GM12878 (cell line): ENCODE data around the gene BORCS5. TPM values are rescaled to one million over a fixed set of nuclear protein-coding genes. Genes with fewer than 3 reads are reported as not detected.

Experiments
- ATAC-seq: fragments of 200-7000 bp; cut with Tn5 transposase; 3 replicates; pipeline ENCODE4 v1.9.1; 2020; ENCODE audit warnings: mild to moderate bottlenecking, moderate library complexity
- BruUV-seq: library from RNA; stranded (reverse); fragments of 400-500 nt; replicated peaks from 2 replicates; lab custom pipeline; 2021; lab: Mats Ljungman, UMichigan
- CTCF ChIA-PET: fragments of 300-600 bp; sonication (Branson Sonifier 250); formaldehyde crosslinking; extraction: SDS; loops from one replicate; lab custom pipeline; 2021; ENCODE audit warnings: inconsistent platforms; lab: Yijun Ruan, JAX
- POLR2A ChIA-PET: fragments of 350-600 bp; formaldehyde crosslinking; extraction: SDS; loops from one replicate; lab custom pipeline; 2021; ENCODE audit warnings: inconsistent platforms; lab: Charles Lee
- RAD21 ChIA-PET: fragments of 300-600 bp; sonication (Branson Sonifier 250); formaldehyde crosslinking; loops from one replicate; lab custom pipeline; 2023; ENCODE audit warnings: antibody characterized with exemption; ENCODE audit not compliant: unreplicated experiment; lab: Charles Lee
- SMC1A ChIA-PET: fragments of 300-600 bp; sonication (Branson Sonifier 250); formaldehyde crosslinking; loops from one replicate; lab custom pipeline; 2023; ENCODE audit not compliant: unreplicated experiment, uncharacterized antibody; lab: Charles Lee
- DNase-seq: peaks from one replicate; pipeline ENCODE4 v3.0.0-alpha.2; 2011; ENCODE audit warnings: low read depth, low spot score
- FAIRE-seq: peaks from 3 replicates; lab custom pipeline; 2011; peaks lifted over from hg19 to GRCh38; lab: Jason Lieb, UNC
- H2AFZ ChIP-seq: 2 replicates; pipeline ENCODE4 v1.6.0; 2011; ENCODE audit warnings: low read depth, low read length, control low read depth; ENCODE audit not compliant: control insufficient read depth
- H3K27ac ChIP-seq: 2 replicates; pipeline ENCODE4 v1.5.1; 2011; ENCODE audit warnings: control low read depth; ENCODE audit not compliant: control insufficient read depth, insufficient read depth
- H3K27me3 ChIP-seq, 2 experiments: replicated peaks in 1 of 2; 2 replicates each; pipeline versions ENCODE4 v1.6.0 to v1.6.1; 2011; ENCODE audit warnings: low read length in 1 of 2; ENCODE audit not compliant: control insufficient read depth in 2 of 2, insufficient read depth in 2 of 2
- H3K36me3 ChIP-seq, 2 experiments: 2 replicates each; pipeline ENCODE4 v1.5.1; 2011; ENCODE audit warnings: low read length in 1 of 2; ENCODE audit not compliant: control insufficient read depth in 2 of 2, insufficient read depth in 2 of 2
- H3K4me1 ChIP-seq: 2 replicates; pipeline ENCODE4 v1.6.1; 2011; ENCODE audit warnings: mild to moderate bottlenecking, low read length, moderate library complexity, mixed read lengths; ENCODE audit not compliant: control insufficient read depth, insufficient read depth
- H3K4me2 ChIP-seq: 2 replicates; pipeline ENCODE4 v1.6.0; 2011; ENCODE audit warnings: control low read depth; ENCODE audit not compliant: control insufficient read depth, insufficient read depth
- H3K4me3 ChIP-seq: fragments of 200-600 bp; sonication (generic); 2 replicates; pipeline ENCODE4 v1.5.1; 2016
- H3K79me2 ChIP-seq: 2 replicates; pipeline ENCODE4 v1.6.0; 2011; ENCODE audit warnings: low read length; ENCODE audit not compliant: control insufficient read depth, insufficient read depth
- H3K9ac ChIP-seq: 2 replicates; pipeline ENCODE4 v1.8.0; 2011; ENCODE audit warnings: low read length, control low read depth, mixed read lengths; ENCODE audit not compliant: control insufficient read depth, insufficient read depth
- H3K9me3 ChIP-seq: replicated peaks from 3 replicates; pipeline ENCODE4 v1.5.1; 2011; ENCODE audit warnings: mild to moderate bottlenecking, low read length; ENCODE audit not compliant: control insufficient read depth, insufficient read depth
- H4K20me1 ChIP-seq: 2 replicates; pipeline ENCODE4 v1.6.0; 2011; ENCODE audit not compliant: control insufficient read depth, insufficient read depth
- DPF2 ChIP-seq: fragments of 450-650 bp; IDR thresholded peaks from 2 replicates; pipeline ENCODE4 v1.6.1; 2017; ENCODE audit warnings: mild to moderate bottlenecking
- IKZF1 ChIP-seq: fragments of 450-650 bp; conservative IDR thresholded peaks from 2 replicates; pipeline ENCODE4 v1.6.1; 2017; ENCODE audit warnings: antibody characterized with exemption, mild to moderate bottlenecking
- MEF2B ChIP-seq: fragments of 450-650 bp; IDR thresholded peaks from 2 replicates; pipeline ENCODE4 v1.6.1; 2018; ENCODE audit warnings: mild to moderate bottlenecking, moderate library complexity; ENCODE audit not compliant: partially characterized antibody, poor library complexity, severe bottlenecking
- MTA2 ChIP-seq: fragments of 450-650 bp; IDR thresholded peaks from 2 replicates; pipeline ENCODE4 v1.6.1; 2016; ENCODE audit warnings: low read depth, mild to moderate bottlenecking, moderate library complexity
- MXI1 ChIP-seq: fragments of 150-350 bp; IDR thresholded peaks from 2 replicates; pipeline ENCODE4 v1.6.1; 2011; ENCODE audit warnings: low read depth, mild to moderate bottlenecking, inconsistent platforms, low read length, improper control_type of control experiment
- NFIC ChIP-seq: IDR thresholded peaks from 2 replicates; pipeline ENCODE4 v1.6.1; 2012; ENCODE audit warnings: low read depth, mild to moderate bottlenecking, inconsistent platforms, low read length, moderate library complexity
- PKNOX1 ChIP-seq: fragments of 450-650 bp; IDR thresholded peaks from 2 replicates; pipeline ENCODE4 v1.6.1; 2016; ENCODE audit warnings: mild to moderate bottlenecking
- RB1 ChIP-seq: fragments of 450-650 bp; formaldehyde crosslinking; IDR thresholded peaks from 2 replicates; pipeline ENCODE4 v1.6.1; 2017; ENCODE audit warnings: mild to moderate bottlenecking, borderline replicate concordance
- RCOR1 ChIP-seq: conservative IDR thresholded peaks from 2 replicates; pipeline ENCODE4 v1.6.1; 2012; ENCODE audit warnings: low read depth, low read length, improper control_type of control experiment
- RFX5 ChIP-seq: IDR thresholded peaks from 2 replicates; pipeline ENCODE4 v1.6.1; 2011; ENCODE audit warnings: low read depth, low read length, improper control_type of control experiment
- SMAD1 ChIP-seq: fragments of 450-650 bp; IDR thresholded peaks from 2 replicates; pipeline ENCODE4 v1.6.1; 2018; ENCODE audit warnings: mild to moderate bottlenecking, low read depth; ENCODE audit not compliant: partially characterized antibody
- STAT3 ChIP-seq: IDR thresholded peaks from 2 replicates; pipeline ENCODE4 v1.6.1; 2011; ENCODE audit warnings: low read depth, low read length, improper control_type of control experiment
- TCF12 ChIP-seq: IDR thresholded peaks from 2 replicates; pipeline ENCODE4 v1.6.1; 2011; ENCODE audit warnings: low read depth, mild to moderate bottlenecking, low read length
- USF1 ChIP-seq: IDR thresholded peaks from 2 replicates; pipeline ENCODE4 v1.6.1; 2011; ENCODE audit warnings: borderline replicate concordance, low read depth, mild to moderate bottlenecking, moderate library complexity, mixed read lengths, low read length; ENCODE audit not compliant: insufficient read depth; ENCODE audit errors: extremely low read length
- USF2 ChIP-seq: IDR thresholded peaks from 2 replicates; pipeline ENCODE4 v1.6.1; 2011; ENCODE audit warnings: low read depth, low read length, improper control_type of control experiment, borderline replicate concordance
- WRNIP1 ChIP-seq: IDR thresholded peaks from 2 replicates; pipeline ENCODE4 v1.6.1; 2011; ENCODE audit warnings: low read depth, low read length, improper control_type of control experiment, borderline replicate concordance
- WGBS: methylation state at CpG from one replicate; pipeline ENCODE4 v1.1.6; 2016; ENCODE audit warnings: low lambda C conversion rate; ENCODE audit not compliant: insufficient replicate concordance, insufficient coverage; ENCODE audit errors: missing lambda C conversion rate; 5-methylcytosine and 5-hydroxymethylcytosine counted together
- in situ Hi-C: fragments of 300-500 bp; cut with MboI; formaldehyde crosslinking; loops from 9 replicates; pipeline ENCODE4 v1.14.3; 2018; ENCODE audit warnings: mixed read lengths
- intact Hi-C: fragments of 100-400 bp; cut with micrococcal nuclease; formaldehyde crosslinking; loops from one replicate; pipeline ENCODE4 v1.14.2; 2022; ENCODE audit not compliant: unreplicated experiment
- polyA plus RNA-seq, 11 experiments: library from polyadenylated mRNA; depleted of rRNA in 4 of 11; unstranded in 6 of 11; stranded (reverse) in 5 of 11; fragments of >200 nt; fragmentation: Nextera tagmentation in 4 of 11; fragmentation: Illumina TruSeq in 1 of 11; extraction: Ambion mirVana in 4 of 11; extraction: Trizol in 1 of 11; gene quantifications; 1 replicate in 1 of 11; 2 replicates in 10 of 11; pipeline versions ENCODE4 v1.2.1 to v1.2.3, GENCODE V29; 2011 to 2016; ENCODE audit warnings: inconsistent platforms in 2 of 11, missing spikeins in 2 of 11, low read depth in 1 of 11
- total RNA-seq, 4 experiments: library from RNA; depleted of rRNA in 3 of 4; stranded (reverse); fragments of >200 nt in 3 of 4; fragmentation: Illumina TruSeq in 1 of 4; extraction: Trizol in 1 of 4; gene quantifications; 2 replicates each; pipeline versions ENCODE4 v1.2.1 to v1.2.3, GENCODE V29; 2013 to 2021

BORCS5 gene
- total and polyA plus RNA-seq, 10 of the 15 experiments (the other 5 are each of a cell fraction or from before 2014, with no cell fraction given), result 1.4 to 39.7 (median 16.1) TPM

GRCh38 chr12:12441843-12442461, 85.1 kb downstream of the BORCS5 start (continued):
- no peak for TF ChIP-seq SMAD1
- TF ChIP-seq MXI1, result no peak
- 0 out of 2 replicates have a peak, but pooled peaks have one; percentile 33 for TF ChIP-seq DPF2
- TF ChIP-seq PKNOX1, result peak; percentile 71
- TF ChIP-seq RFX5, result no peak
- peak; percentile 12; the same call in 1 of the 2 replicates for TF ChIP-seq NFIC

GRCh38 chr12:12442548-12443071, 85.7 kb downstream of the BORCS5 start:
- Histone ChIP-seq H3K9me3 (no peaks in the 10 kb centered on the region), H4K20me1 (no peaks in the 10 kb centered on the region), H3K36me3 (peaks cover 0 to 3% of the 10 kb centered on the region in 2 experiments; a peak in 1 of 4 replicates), H3K9ac (no peak overlapping the region), H3K4me1 (no peaks in the 10 kb centered on the region), H3K4me2 (no peak overlapping the region), H3K79me2 (no peaks in the 10 kb centered on the region), H3K4me3 (no peak overlapping the region), H3K27me3 (no peaks in the 10 kb centered on the region), H2AFZ (no peak overlapping the region), H3K27ac (no peak overlapping the region)
- no peak for ATAC-seq
- ChIA-PET RAD21 (interaction anchor here (1.1 to 2.5 kb wide), 2 partner anchors 9 to 32 kb away, joined by 3 to 8 read pairs; no protein-coding TSS in a partner anchor), CTCF (interaction anchor here (1.1 to 1.5 kb wide), 2 partner anchors 20 to 61 kb away, joined by 3 read pairs; no protein-coding TSS in a partner anchor), POLR2A (no interaction called here), SMC1A (interaction anchor here (0.6 to 3.5 kb wide), 7 partner anchors 8 to 219 kb away, joined by 3 to 15 read pairs (median 3); no protein-coding TSS in a partner anchor)
- TF ChIP-seq RB1 (no peak), MTA2 (no peak), TCF12 (no peak), USF2 (no peak), MEF2B (no peak), USF1 (no peak), WRNIP1 (no peak), IKZF1 (no peak), RCOR1 (no peak), STAT3 (no peak)
- in situ Hi-C loops, result no loop called here
- no peak for DNase-seq
- WGBS, result 90% methylated on average over 5 of the region's 5 CpGs
- BruUV-seq, result no TSS peak
- intact Hi-C loops, result no loop called here
- FAIRE-seq, result no peak
